ENCODE results near the gene MPST.

GRCh38 chr22:36977401-36977861 lies 42.1 kb upstream of the MPST start:
- TF ChIP-seq CTCF (IDR thresholded peaks at IDR 0.05; ENCODE audit: insufficient read depth, low read length, poor library complexity, severe bottlenecking) (peak; percentile 85), EZH2phosphoT487 (conservative IDR thresholded peaks at IDR 0.05; ENCODE audit: low read length) (no peak)

Data from SU-DHL-6 (cell line).